ENCODE data around the gene CEP112. TPM values are rescaled to one million over a fixed set of nuclear protein-coding genes. Genes with fewer than 3 reads are reported as not detected.
"Not testable (repeated sequence)": the region's sequence is repeated elsewhere in the genome, so short reads cannot be mapped to it uniquely, and the experiment has no call there.

CEP112 gene
- total RNA-seq, 2 donors from 2014 or later = 5.0 to 8.6 TPM

GRCh38 chr17:65794572-65794971 is 397.4 kb downstream of the CEP112 start:
- Mint-ChIP-seq H3K27ac (no peak overlapping the region), H3K4me1 (ENCODE audit: low read depth) (peaks cover 15% of the 10 kb centered on the region), H3K36me3 (ENCODE audit: insufficient read depth in 2 of 2) (no peaks in the 10 kb centered on the region), H3K4me3 (no peak overlapping the region), H3K27me3 (ENCODE audit: low read depth) (peaks cover 10% of the 10 kb centered on the region), H3K9me3 (no peaks in the 10 kb centered on the region)
- no peak for ATAC-seq (replicated peaks in 1 of 2)
- no peak for DNase-seq

GRCh38 chr17:65790241-65790640 is 401.7 kb downstream of the CEP112 start:
- H3K4me1 Mint-ChIP-seq (ENCODE audit: low read depth) = no peaks in the 10 kb centered on the region
- H3K36me3 Mint-ChIP-seq (ENCODE audit: insufficient read depth in 2 of 2) = no peaks in the 10 kb centered on the region
- peaks cover 17% of the 10 kb centered on the region for H3K27me3 Mint-ChIP-seq (ENCODE audit: low read depth)
- no peak overlapping the region for H3K4me3 Mint-ChIP-seq
- ATAC-seq (replicated peaks in 1 of 2) = no peak
- H3K27ac Mint-ChIP-seq = no peak overlapping the region
- no peak for DNase-seq
- no peaks in the 10 kb centered on the region for H3K9me3 Mint-ChIP-seq

- peaks cover 6% of the 10 kb centered on the region for H3K27me3 Mint-ChIP-seq (ENCODE audit: low read depth)
- no peak for ATAC-seq (replicated peaks in 1 of 2)
- H3K36me3 Mint-ChIP-seq (ENCODE audit: insufficient read depth in 2 of 2) = no peaks in the 10 kb centered on the region
Observed at GRCh38 chr17:65787503-65787902, 404.4 kb downstream of the CEP112 start.

GRCh38 chr17:65786479-65786878 is 405.5 kb downstream of the CEP112 start:
- Mint-ChIP-seq H3K27ac (no peak overlapping the region), H3K27me3 (ENCODE audit: low read depth) (peaks cover 6% of the 10 kb centered on the region)
- ATAC-seq (replicated peaks in 1 of 2) = no peak

More at GRCh38 chr17:65787503-65787902, 404.4 kb downstream of the CEP112 start:
- H3K4me3 Mint-ChIP-seq = no peak overlapping the region
- H3K4me1 Mint-ChIP-seq (ENCODE audit: low read depth) = no peaks in the 10 kb centered on the region
- DNase-seq = no peak
- H3K9me3 Mint-ChIP-seq = no peaks in the 10 kb centered on the region
- peak overlapping the region; percentile 72 for H3K27ac Mint-ChIP-seq

GRCh38 chr17:65785109-65785508 is 406.8 kb downstream of the CEP112 start:
- Mint-ChIP-seq H3K4me1 (ENCODE audit: low read depth) (peaks cover 5% of the 10 kb centered on the region), H3K4me3 (no peak overlapping the region), H3K27me3 (ENCODE audit: low read depth) (peaks cover 6% of the 10 kb centered on the region), H3K36me3 (ENCODE audit: insufficient read depth in 2 of 2) (peaks cover 0 to 2% of the 10 kb centered on the region in 2 donors), H3K9me3 (peaks cover 1 to 3% of the 10 kb centered on the region in 2 donors), H3K27ac (no peak overlapping the region)
- DNase-seq (no peak), ATAC-seq (replicated peaks in 1 of 2) (no peak)

More at GRCh38 chr17:65786479-65786878, 405.5 kb downstream of the CEP112 start:
- H3K4me3 Mint-ChIP-seq = no peak overlapping the region
- no peak for DNase-seq
- H3K4me1 Mint-ChIP-seq (ENCODE audit: low read depth) = peaks cover 5% of the 10 kb centered on the region
- H3K9me3 Mint-ChIP-seq = peaks cover 1 to 3% of the 10 kb centered on the region in 2 donors
- H3K36me3 Mint-ChIP-seq (ENCODE audit: insufficient read depth in 2 of 2) = no peaks in the 10 kb centered on the region

GRCh38 chr17:65783845-65784334 is 408.0 kb downstream of the CEP112 start:
- Mint-ChIP-seq H3K4me1 (ENCODE audit: low read depth) (peaks cover 5% of the 10 kb centered on the region), H3K36me3 (ENCODE audit: insufficient read depth in 2 of 2) (peaks cover 0 to 2% of the 10 kb centered on the region in 2 donors), H3K27ac (no peak overlapping the region), H3K9me3 (peaks cover 1 to 3% of the 10 kb centered on the region in 2 donors), H3K27me3 (ENCODE audit: low read depth) (peaks cover 3% of the 10 kb centered on the region), H3K4me3 (no peak overlapping the region)
- ATAC-seq (replicated peaks in 1 of 2) (no peak), DNase-seq (no peak)

- not testable (repeated sequence) for H3K27ac Mint-ChIP-seq; H3K36me3 Mint-ChIP-seq (ENCODE audit: insufficient read depth in 2 of 2); H3K4me3 Mint-ChIP-seq; H3K9me3 Mint-ChIP-seq; H3K27me3 Mint-ChIP-seq (ENCODE audit: low read depth); H3K4me1 Mint-ChIP-seq (ENCODE audit: low read depth); DNase-seq
- peak; percentile 67 to 72 for ATAC-seq (replicated peaks in 1 of 2)
Observed at GRCh38 chr17:65782104-65782706, 409.7 kb downstream of the CEP112 start.

GRCh38 chr17:65780111-65780510 is 411.8 kb downstream of the CEP112 start:
- no peaks in the 10 kb centered on the region for H3K27me3 Mint-ChIP-seq (ENCODE audit: low read depth)
- DNase-seq (no peak), ATAC-seq (replicated peaks in 1 of 2) (no peak)
- no peak overlapping the region for H3K4me3 Mint-ChIP-seq
- peaks cover 1 to 3% of the 10 kb centered on the region in 2 donors for H3K9me3 Mint-ChIP-seq
- no peak overlapping the region for H3K27ac Mint-ChIP-seq
- H3K4me1 Mint-ChIP-seq (ENCODE audit: low read depth) = peaks cover 6% of the 10 kb centered on the region
- peaks cover 0 to 2% of the 10 kb centered on the region in 2 donors for H3K36me3 Mint-ChIP-seq (ENCODE audit: insufficient read depth in 2 of 2)

GRCh38 chr17:65776890-65777289 is 415.0 kb downstream of the CEP112 start:
- Mint-ChIP-seq H3K27ac (no peak overlapping the region), H3K9me3 (peaks cover 0 to 1% of the 10 kb centered on the region in 2 donors), H3K36me3 (ENCODE audit: insufficient read depth in 2 of 2) (peaks cover 0 to 2% of the 10 kb centered on the region in 2 donors), H3K4me1 (ENCODE audit: low read depth) (peaks cover 18% of the 10 kb centered on the region), H3K27me3 (ENCODE audit: low read depth) (peaks cover 4% of the 10 kb centered on the region), H3K4me3 (no peak overlapping the region)
- no peak for ATAC-seq (replicated peaks in 1 of 2)
- no peak for DNase-seq

- Mint-ChIP-seq H3K4me1 (ENCODE audit: low read depth) (peaks cover 16% of the 10 kb centered on the region), H3K27ac (no peak overlapping the region), H3K4me3 (no peak overlapping the region), H3K36me3 (ENCODE audit: insufficient read depth in 2 of 2) (no peaks in the 10 kb centered on the region), H3K27me3 (ENCODE audit: low read depth) (peaks cover 4% of the 10 kb centered on the region), H3K9me3 (no peaks in the 10 kb centered on the region)
- ATAC-seq (replicated peaks in 1 of 2) (no peak), DNase-seq (no peak)
Observed at GRCh38 chr17:65774787-65775186, 417.1 kb downstream of the CEP112 start.

GRCh38 chr17:65772989-65773388 is 418.9 kb downstream of the CEP112 start:
- no peaks in the 10 kb centered on the region for H3K36me3 Mint-ChIP-seq (ENCODE audit: insufficient read depth in 2 of 2)
- H3K4me1 Mint-ChIP-seq (ENCODE audit: low read depth) = peaks cover 16% of the 10 kb centered on the region
- no peak for ATAC-seq (replicated peaks in 1 of 2)
- peaks cover 4% of the 10 kb centered on the region for H3K27me3 Mint-ChIP-seq (ENCODE audit: low read depth)
- H3K27ac Mint-ChIP-seq = no peak overlapping the region
- H3K9me3 Mint-ChIP-seq = no peaks in the 10 kb centered on the region
- no peak overlapping the region for H3K4me3 Mint-ChIP-seq
- DNase-seq = no peak

- Mint-ChIP-seq H3K27me3 (ENCODE audit: low read depth) (peaks cover 4% of the 10 kb centered on the region), H3K4me1 (ENCODE audit: low read depth) (peaks cover 16% of the 10 kb centered on the region), H3K27ac (no peak overlapping the region), H3K36me3 (ENCODE audit: insufficient read depth in 2 of 2) (no peaks in the 10 kb centered on the region), H3K4me3 (no peak overlapping the region), H3K9me3 (no peaks in the 10 kb centered on the region)
- ATAC-seq (replicated peaks in 1 of 2) = no peak
- DNase-seq = no peak
Observed at GRCh38 chr17:65771704-65772103, 420.2 kb downstream of the CEP112 start.

GRCh38 chr17:65763786-65764185 is 428.1 kb downstream of the CEP112 start:
- no peak for ATAC-seq (replicated peaks in 1 of 2)
- peaks cover 6% of the 10 kb centered on the region for H3K27me3 Mint-ChIP-seq (ENCODE audit: low read depth)
- H3K4me3 Mint-ChIP-seq = no peak overlapping the region
- no peaks in the 10 kb centered on the region for H3K36me3 Mint-ChIP-seq (ENCODE audit: insufficient read depth in 2 of 2)
- no peak for DNase-seq
- H3K27ac Mint-ChIP-seq = no peak overlapping the region
- no peaks in the 10 kb centered on the region for H3K9me3 Mint-ChIP-seq
- H3K4me1 Mint-ChIP-seq (ENCODE audit: low read depth) = no peaks in the 10 kb centered on the region

GRCh38 chr17:65762973-65763372 is 429.0 kb downstream of the CEP112 start:
- H3K36me3 Mint-ChIP-seq (ENCODE audit: insufficient read depth in 2 of 2) = no peaks in the 10 kb centered on the region
- ATAC-seq (replicated peaks in 1 of 2) = no peak
- no peaks in the 10 kb centered on the region for H3K9me3 Mint-ChIP-seq
- no peak for DNase-seq
- H3K27ac Mint-ChIP-seq = no peak overlapping the region
- peaks cover 6% of the 10 kb centered on the region for H3K27me3 Mint-ChIP-seq (ENCODE audit: low read depth)
- no peaks in the 10 kb centered on the region for H3K4me1 Mint-ChIP-seq (ENCODE audit: low read depth)
- H3K4me3 Mint-ChIP-seq = no peak overlapping the region
